HUES6 (cell line): Measurements from ENCODE around the gene POLA1.

ENCODE experiments used
- H3K27ac ChIP-seq: 2 replicates; pipeline ENCODE4 v1.7.0; 2013; ENCODE audit warnings: low read depth, mild to moderate bottlenecking, low read length, inconsistent platforms
- H3K27me3 ChIP-seq: 2 replicates; pipeline ENCODE4 v1.6.1; 2013; ENCODE audit warnings: low read length; ENCODE audit not compliant: control insufficient read depth, insufficient read depth
- H3K36me3 ChIP-seq: 2 replicates; pipeline ENCODE4 v1.6.1; 2013; ENCODE audit warnings: low read length; ENCODE audit not compliant: control insufficient read depth, insufficient read depth
- H3K4me1 ChIP-seq: 2 replicates; pipeline ENCODE4 v1.6.1; 2013; ENCODE audit warnings: low read length; ENCODE audit not compliant: control insufficient read depth, insufficient read depth
- H3K4me3 ChIP-seq: 2 replicates; pipeline ENCODE4 v1.5.1; 2013; ENCODE audit warnings: low read depth, low read length
- H3K9ac ChIP-seq: one replicate; pipeline ENCODE4 v1.6.1; 2013; ENCODE audit warnings: mild to moderate bottlenecking, low read length
- H3K9me3 ChIP-seq: 2 replicates; pipeline ENCODE4 v1.6.1; 2013; ENCODE audit warnings: low read depth, low read length; ENCODE audit not compliant: control insufficient read depth, insufficient read depth

The POLA1 gene

DNA sequence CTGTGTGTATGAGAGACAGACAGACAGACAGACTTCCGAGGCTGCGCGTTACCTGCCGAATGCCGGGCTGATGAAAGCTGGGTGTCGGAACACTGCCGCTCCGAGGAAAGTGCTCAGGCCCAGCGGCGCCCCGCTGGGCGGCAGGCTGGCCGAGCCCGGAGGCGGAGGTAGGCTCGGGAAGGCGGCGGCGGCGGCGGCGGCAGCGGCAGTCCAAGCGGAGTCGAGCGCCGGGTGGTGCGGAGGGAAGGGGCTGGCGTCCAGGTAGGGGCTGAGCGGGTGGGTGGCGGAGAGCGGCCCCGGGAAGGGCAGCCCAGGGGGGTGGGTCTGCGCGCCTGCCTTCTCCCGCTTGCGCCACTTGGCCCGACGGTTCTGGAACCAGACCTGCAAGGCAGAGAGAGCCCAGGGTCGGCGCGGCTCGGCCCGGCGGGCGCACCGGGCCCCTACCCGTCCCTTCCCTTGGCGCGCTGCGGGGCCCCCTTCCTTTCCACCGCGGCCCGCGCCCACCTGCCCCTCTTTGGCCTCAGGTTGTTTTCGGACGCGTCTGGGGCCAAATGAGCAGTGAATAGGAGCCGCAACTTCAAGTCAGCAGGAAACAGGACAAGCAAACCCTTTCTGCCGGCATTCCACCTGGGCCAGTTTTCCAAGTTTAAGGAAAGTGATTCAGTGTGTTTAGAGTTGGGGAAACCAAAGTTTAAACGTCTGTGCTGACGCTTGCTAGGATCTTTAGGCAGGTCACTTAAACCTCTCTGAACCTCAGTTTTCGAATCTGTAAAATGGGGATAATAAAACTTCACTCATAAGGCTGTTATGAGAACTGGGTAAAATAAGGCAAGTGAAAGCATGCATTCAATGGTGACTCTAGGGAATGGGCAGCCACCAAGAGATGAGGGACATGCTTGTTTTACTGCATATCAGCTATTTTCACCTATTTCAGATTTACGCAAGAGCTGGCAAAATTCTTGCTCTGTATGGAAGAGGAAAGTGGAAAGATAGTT lies 313.6 kb downstream of the POLA1 start:
- H3K27me3 ChIP-seq, result peaks cover 100% of the 10 kb centered on the region
- no peaks in the 10 kb centered on the region for H3K9me3 ChIP-seq
- no peak overlapping the region for H3K9ac ChIP-seq
- H3K36me3 ChIP-seq, result no peaks in the 10 kb centered on the region
- H3K4me1 ChIP-seq, result peaks cover 63% of the 10 kb centered on the region
- H3K27ac ChIP-seq, result no peak overlapping the region
- peak overlapping the region; percentile 51 for H3K4me3 ChIP-seq

DNA sequence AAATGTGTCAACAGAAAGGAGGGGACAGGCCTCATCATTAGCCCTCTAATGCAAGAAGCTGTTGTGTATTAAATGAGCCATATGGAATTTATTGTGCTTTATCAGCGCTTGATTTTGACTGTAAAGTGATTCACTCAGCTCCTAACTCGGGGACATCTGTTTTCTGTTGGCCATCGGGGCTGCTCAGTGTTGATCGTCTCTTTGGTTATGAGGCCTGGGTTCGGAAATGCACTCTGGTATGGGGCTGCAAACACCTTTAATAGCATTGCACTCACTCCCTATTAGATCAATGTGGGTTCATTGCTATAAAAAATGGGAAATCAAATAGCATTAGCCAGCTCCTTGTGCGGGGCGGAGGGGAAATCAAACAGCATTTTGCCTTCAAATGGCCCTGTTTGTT lies 315.7 kb downstream of the POLA1 start:
- no peak overlapping the region for H3K27ac ChIP-seq
- H3K36me3 ChIP-seq, result no peaks in the 10 kb centered on the region
- H3K9ac ChIP-seq, result no peak overlapping the region
- H3K4me3 ChIP-seq, result no peak overlapping the region
- peaks cover 99% of the 10 kb centered on the region for H3K27me3 ChIP-seq
- H3K4me1 ChIP-seq, result peaks cover 59% of the 10 kb centered on the region
- no peaks in the 10 kb centered on the region for H3K9me3 ChIP-seq

DNA sequence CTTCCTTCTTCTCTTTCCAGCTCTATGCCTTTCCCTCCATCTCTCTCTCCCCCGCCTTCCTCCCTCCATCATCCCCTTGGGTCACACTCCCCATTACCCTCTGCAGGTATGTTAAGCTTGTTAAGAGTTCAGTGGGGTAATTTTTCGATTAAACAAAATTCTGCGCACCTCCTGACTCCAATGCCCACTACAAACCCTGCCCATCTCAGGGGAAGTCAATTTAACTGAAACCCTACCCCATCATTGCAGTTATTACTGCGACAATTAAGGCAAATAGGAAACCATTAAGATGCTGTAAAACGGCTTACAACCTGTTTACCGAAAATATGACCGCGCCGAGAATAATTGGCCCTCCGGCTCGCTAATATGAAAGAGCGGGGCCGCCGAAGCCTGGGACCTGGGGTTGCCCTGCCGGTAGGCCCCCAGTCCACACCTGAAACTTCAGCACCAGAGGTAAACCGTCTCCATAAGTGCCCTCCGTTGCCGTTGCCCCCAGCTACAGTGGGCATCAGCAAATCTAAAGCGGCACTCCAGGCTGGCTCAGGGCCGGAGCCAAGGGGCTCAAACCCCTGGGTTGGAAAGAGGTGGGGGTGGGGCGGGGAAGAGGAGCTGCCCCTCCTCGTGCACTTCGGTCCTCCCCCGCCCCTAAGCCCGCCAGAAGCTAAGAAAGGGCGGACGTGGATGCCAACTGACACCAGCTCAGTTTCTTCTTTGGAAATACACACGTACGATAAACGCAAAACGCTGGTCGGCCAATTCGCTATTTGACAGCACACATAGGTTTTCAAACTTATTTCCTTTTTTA lies 317.3 kb downstream of the POLA1 start:
- Histone ChIP-seq H3K9ac (no peak overlapping the region), H3K36me3 (no peaks in the 10 kb centered on the region), H3K4me1 (peaks cover 55% of the 10 kb centered on the region), H3K9me3 (no peaks in the 10 kb centered on the region), H3K27me3 (peaks cover 99% of the 10 kb centered on the region), H3K4me3 (peak overlapping the region; percentile 49), H3K27ac (no peak overlapping the region)

DNA sequence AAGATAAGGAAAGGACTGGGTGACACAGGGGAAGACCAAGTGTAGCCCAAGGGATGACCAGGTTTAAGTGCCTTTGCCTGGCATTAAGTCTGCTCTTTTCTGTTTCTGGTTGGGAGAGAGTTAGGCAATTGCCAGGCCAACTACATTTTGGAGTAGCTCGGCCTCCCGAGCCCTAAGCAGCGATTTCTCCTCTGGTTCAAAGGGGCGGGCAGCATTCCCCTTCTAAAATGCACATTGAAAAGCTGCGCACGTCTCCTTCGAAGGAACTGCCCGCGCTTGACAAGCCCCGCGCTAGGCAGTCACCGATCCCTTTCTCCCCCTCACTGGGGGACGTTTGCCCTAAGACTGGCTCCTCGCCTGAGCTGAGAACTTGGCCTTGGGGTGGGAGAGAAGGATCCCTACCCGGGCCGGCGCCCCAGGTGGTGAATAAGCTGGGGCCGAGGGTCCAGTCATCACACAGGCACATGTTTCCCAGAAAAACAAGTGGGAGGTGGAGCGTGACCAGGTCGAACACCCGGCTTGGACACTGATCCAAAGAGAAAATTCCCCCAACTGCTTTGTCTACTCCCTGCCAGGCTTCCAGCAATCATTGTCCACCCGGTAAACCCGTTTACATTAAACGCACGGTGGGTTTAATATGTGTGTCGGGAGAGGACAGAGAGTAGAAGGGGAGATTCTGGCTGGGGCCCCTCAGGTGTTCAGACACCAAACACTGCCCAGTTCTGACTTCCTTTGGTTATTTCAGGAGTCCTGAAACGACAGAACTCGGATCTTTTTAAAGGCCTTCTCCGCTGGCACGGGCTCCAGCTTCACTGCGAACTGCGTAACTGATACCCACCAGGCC lies 318.1 kb downstream of the POLA1 start:
- no peak overlapping the region for H3K9ac ChIP-seq
- H3K27ac ChIP-seq, result no peak overlapping the region
- H3K4me1 ChIP-seq, result peaks cover 58% of the 10 kb centered on the region
- H3K9me3 ChIP-seq, result no peaks in the 10 kb centered on the region
- no peaks in the 10 kb centered on the region for H3K36me3 ChIP-seq
- H3K4me3 ChIP-seq, result peak overlapping the region; percentile 49
- peaks cover 99% of the 10 kb centered on the region for H3K27me3 ChIP-seq

DNA sequence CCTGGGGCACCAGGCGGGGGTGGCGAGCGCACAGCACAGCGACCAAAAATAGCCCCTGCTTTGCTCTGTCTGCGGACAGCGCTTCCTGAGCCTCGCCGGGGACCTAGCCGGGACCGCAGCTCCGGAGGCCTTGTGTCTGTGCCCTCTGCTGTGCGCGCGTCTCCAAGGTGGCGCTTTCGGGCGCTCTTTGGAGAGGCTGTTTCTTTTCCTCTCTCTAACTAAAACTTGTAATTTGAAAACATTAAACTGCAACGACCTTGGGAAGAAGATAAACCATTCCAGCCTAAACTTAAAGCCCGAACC lies 318.7 kb downstream of the POLA1 start:
- no peak overlapping the region for H3K9ac ChIP-seq
- no peaks in the 10 kb centered on the region for H3K36me3 ChIP-seq
- no peak overlapping the region for H3K27ac ChIP-seq
- H3K27me3 ChIP-seq, result peaks cover 99% of the 10 kb centered on the region
- H3K9me3 ChIP-seq, result no peaks in the 10 kb centered on the region
- H3K4me1 ChIP-seq, result peaks cover 61% of the 10 kb centered on the region
- H3K4me3 ChIP-seq, result peak overlapping the region; percentile 49; the same call in 1 of the 2 replicates

- Histone ChIP-seq H3K4me1 (peaks cover 67% of the 10 kb centered on the region), H3K36me3 (no peaks in the 10 kb centered on the region), H3K9me3 (no peaks in the 10 kb centered on the region), H3K9ac (no peak overlapping the region), H3K4me3 (peak overlapping the region; percentile 49), H3K27me3 (peaks cover 99% of the 10 kb centered on the region), H3K27ac (no peak overlapping the region)
These were observed 319.3 kb downstream of the POLA1 start for GRCh38 chrX:25012793-25013631.

DNA sequence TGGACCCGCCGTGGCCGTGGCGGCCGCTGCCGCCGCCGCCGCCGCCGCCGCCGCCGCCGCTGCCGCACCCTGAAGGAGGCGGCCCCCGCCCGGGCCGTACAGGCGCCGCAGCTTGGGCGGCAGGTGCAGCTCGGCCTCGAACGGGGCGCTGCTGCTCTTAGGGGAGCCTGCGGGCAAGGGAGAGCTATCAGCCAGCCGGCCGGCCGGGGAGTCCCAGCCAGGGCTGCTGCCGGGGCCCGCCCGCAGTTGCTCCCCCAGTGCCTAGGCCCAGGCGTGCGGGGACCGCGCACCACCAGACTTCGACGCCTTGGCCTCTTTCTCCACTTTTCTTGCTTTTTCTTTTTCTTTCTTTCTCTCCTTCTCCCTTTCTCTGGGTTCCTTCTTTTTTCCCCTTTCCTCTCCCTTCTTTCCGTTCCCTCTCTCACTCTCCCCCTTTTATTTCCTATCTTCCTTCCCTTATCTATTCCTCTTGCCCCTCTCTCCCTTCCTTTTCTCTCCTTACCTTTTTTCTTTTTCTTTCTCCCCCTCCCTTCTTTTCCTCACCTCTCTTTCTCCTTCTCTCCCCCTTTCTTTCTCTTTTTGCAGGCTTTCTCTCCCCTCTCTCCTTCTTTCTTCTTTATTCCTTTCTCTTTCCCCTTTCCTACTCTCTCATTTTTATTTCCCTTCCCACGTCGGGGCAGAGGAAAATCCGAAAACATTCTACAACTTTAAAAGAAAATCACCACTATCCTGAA lies 320.1 kb downstream of the POLA1 start:
- no peak overlapping the region for H3K27ac ChIP-seq
- no peak overlapping the region for H3K9ac ChIP-seq
- H3K36me3 ChIP-seq, result no peaks in the 10 kb centered on the region
- H3K27me3 ChIP-seq, result peaks cover 99% of the 10 kb centered on the region
- no peaks in the 10 kb centered on the region for H3K9me3 ChIP-seq
- H3K4me3 ChIP-seq, result peak overlapping the region; percentile 36; the same call in 1 of the 2 replicates
- H3K4me1 ChIP-seq, result peaks cover 72% of the 10 kb centered on the region

DNA sequence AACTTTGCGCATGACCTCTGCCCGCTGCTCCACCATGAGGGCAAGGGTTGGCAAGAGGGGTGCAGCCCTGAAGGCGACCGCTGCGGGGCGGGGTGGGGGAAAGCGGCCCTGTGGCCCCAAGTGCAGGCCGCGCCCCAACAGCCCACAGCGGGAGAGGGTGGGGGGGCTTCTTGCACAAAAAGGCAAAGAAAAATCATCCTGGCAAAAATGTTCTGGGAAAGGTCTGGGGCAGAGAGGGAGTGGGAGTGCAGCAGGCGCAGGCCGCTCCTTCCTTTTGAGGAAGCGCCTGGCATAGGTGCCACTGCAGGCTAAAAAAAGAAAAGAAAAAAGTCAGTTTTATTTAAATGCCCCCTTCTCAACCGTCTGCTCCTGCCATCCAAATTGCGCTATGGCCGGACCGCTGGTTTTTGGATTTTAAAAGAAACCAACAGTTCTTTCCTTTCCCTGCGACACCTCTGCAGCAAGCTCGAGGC lies 320.7 kb downstream of the POLA1 start:
- Histone ChIP-seq H3K9me3 (no peaks in the 10 kb centered on the region), H3K27ac (no peak overlapping the region), H3K4me3 (no peak overlapping the region), H3K9ac (no peak overlapping the region), H3K27me3 (peaks cover 99% of the 10 kb centered on the region), H3K36me3 (no peaks in the 10 kb centered on the region), H3K4me1 (peaks cover 73% of the 10 kb centered on the region)

DNA sequence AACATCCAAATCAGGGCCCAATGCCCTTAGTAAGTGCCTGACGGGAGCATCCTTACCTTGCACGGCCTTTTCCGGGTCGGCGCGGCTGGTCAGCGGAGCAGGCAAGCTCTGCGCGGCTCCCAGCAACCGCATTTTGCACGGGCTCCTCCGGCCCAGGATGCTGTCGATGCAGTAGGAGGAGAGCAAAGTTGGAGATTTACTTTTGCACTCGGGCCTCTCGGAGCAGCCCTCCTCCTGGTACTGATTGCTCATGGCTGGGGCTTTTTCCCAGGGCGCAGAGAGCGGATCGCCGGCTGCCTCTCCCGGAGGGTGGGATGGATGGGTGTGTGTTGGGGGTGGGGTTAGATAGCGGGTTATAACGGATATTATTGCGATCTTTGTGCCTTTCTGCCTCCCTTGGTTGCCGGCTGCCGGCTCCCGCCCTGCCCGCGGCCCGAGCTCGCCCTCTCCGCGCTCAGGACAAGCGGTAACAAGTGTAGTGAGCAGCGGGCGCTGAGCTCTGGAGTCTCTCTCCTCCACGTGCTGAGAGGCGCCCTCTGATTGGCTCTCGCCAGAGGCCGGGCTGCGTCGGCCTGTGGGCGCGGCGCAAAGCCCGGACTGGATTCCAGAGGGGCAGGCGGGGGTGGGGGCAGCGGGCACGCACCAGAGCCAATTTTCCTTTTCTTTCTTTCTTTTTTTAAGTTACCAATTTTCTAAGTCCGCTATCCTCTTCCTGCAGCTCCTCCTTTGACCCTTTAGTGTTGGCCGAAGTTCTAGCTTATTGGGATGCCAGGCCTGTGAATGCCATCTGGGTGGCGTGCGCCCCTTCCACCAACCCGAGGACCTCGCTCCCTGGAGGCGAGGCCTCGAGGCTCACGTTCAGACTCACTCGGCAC lies 322.0 kb downstream of the POLA1 start, which contains the start of gene ARX:
TSS of gene ARX (minus strand) at position 480 of the 875 bp plus-strand sequence. CDS start at position 252, 228 bp downstream.
- H3K4me3 ChIP-seq, result peak within 1 kb of the TSS; percentile 48

More for the DNA sequence above, 322.0 kb downstream of the POLA1 start, which contains the start of gene ARX:
- Histone ChIP-seq H3K27ac (no peak within 1 kb of the TSS), H3K4me1 (peaks cover 72% of the 10 kb centered on the region), H3K27me3 (peaks cover 99% of the 10 kb centered on the region), H3K36me3 (no peaks in the 10 kb centered on the region), H3K9ac (no peak within 1 kb of the TSS), H3K9me3 (no peaks in the 10 kb centered on the region)
